Measurements from ENCODE around the gene TMEM54.

GRCh38 chr1:32869923-32870614 is 31.1 kb downstream of the TMEM54 start:
- TF ChIP-seq POLR2A (IDR thresholded peaks at IDR 0.05; ENCODE audit: low read length): no peak
- TF ChIP-seq GATA1 (IDR thresholded peaks at IDR 0.05; ENCODE audit: low read depth, low read length): no peak

Data from erythroblast (primary cell).